Small intestine (tissue), 7 donors: ENCODE results near the gene CALHM6. TPM values are rescaled to one million over a fixed set of nuclear protein-coding genes. Genes with fewer than 3 reads are reported as not detected.
"Not testable (repeated sequence)": the region's sequence is repeated elsewhere in the genome, so short reads cannot be mapped to it uniquely, and the experiment has no call there.

Experiments
- DNase-seq, 2 donors: peaks; one replicate each; pipeline versions ENCODE4 v3.0.0 to v3.0.0-alpha.2; 2013
- FAIRE-seq: peaks from 2 replicates; lab custom pipeline; 2012; peaks lifted over from hg19 to GRCh38; lab: Jason Lieb, UNC
- H3K27ac ChIP-seq, 3 donors: one replicate each; pipeline ENCODE4 v1.5.1; 2013; ENCODE audit warnings: low read length in 2 of 3, mild to moderate bottlenecking in 2 of 3, control low read depth in 1 of 3, inconsistent platforms in 1 of 3, low read depth in 1 of 3, moderate library complexity in 1 of 3
- H3K27me3 ChIP-seq, 3 donors: one replicate each; pipeline ENCODE4 v1.6.1; 2013; ENCODE audit warnings: low read length in 3 of 3, inconsistent platforms in 1 of 3; ENCODE audit not compliant: control insufficient read depth in 3 of 3, insufficient read depth in 3 of 3
- H3K36me3 ChIP-seq, 3 donors: one replicate each; pipeline ENCODE4 v1.6.1; 2013; ENCODE audit warnings: low read length in 3 of 3, inconsistent platforms in 1 of 3, low read depth in 1 of 3, mild to moderate bottlenecking in 1 of 3, moderate library complexity in 1 of 3; ENCODE audit not compliant: control insufficient read depth in 3 of 3, insufficient read depth in 2 of 3
- H3K4me1 ChIP-seq, 3 donors: one replicate each; pipeline ENCODE4 v1.6.1; 2013; ENCODE audit warnings: low read length in 2 of 3, inconsistent platforms in 1 of 3, low read depth in 1 of 3, mild to moderate bottlenecking in 1 of 3, moderate library complexity in 1 of 3; ENCODE audit not compliant: control insufficient read depth in 3 of 3, insufficient read depth in 2 of 3
- H3K4me3 ChIP-seq, 3 donors: one replicate each; pipeline ENCODE4 v1.5.1; 2013; ENCODE audit warnings: low read length in 3 of 3, control low read depth in 1 of 3, inconsistent platforms in 1 of 3, low read depth in 1 of 3, mild to moderate bottlenecking in 1 of 3, moderate library complexity in 1 of 3
- H3K9me3 ChIP-seq, 2 donors: one replicate each; pipeline ENCODE4 v1.6.1; 2013; ENCODE audit warnings: low read depth in 1 of 2, low read length in 1 of 2; ENCODE audit not compliant: control insufficient read depth in 2 of 2, insufficient read depth in 1 of 2
- WGBS, 3 donors: extraction: QIAGEN DNeasy Blood & Tissue Kit; methylation state at CpG; one replicate each; pipeline ENCODE4 v1.1.7; 2013; 5-methylcytosine and 5-hydroxymethylcytosine counted together
- polyA plus RNA-seq, 4 donors: library from polyadenylated mRNA; stranded (reverse) in 3 of 4; unstranded in 1 of 4; fragments of 200-250 nt in 3 of 4; fragments of 120-200 nt in 1 of 4; gene quantifications; one replicate each; pipeline versions ENCODE4 v1.2.1 to v1.2.3, GENCODE V29; 2013
- donor health status: healthy with polysubstance abuse.
- donor health status: control.
- donor health status: control.
- donor health status: Bipolar disorder and iron deficiency.
- donor health status: healthy.

CALHM6 gene
- polyA plus RNA-seq, 4 donors, result 2.7 to 16.9 (median 9.3) TPM

- 68 to 77% (median 76%) methylated on average over 6 of the region's 6 CpGs for WGBS, 3 donors
- DNase-seq, result no peak
- no peak for FAIRE-seq
- H3K4me3 ChIP-seq, result no peak overlapping the region
- no peaks in the 10 kb centered on the region for H3K36me3 ChIP-seq
- H3K9me3 ChIP-seq, result no peaks in the 10 kb centered on the region
- no peaks in the 10 kb centered on the region for H3K27me3 ChIP-seq
- no peaks in the 10 kb centered on the region for H3K4me1 ChIP-seq
- H3K27ac ChIP-seq, result no peak overlapping the region
Measured at GRCh38 chr6:116492331-116493067, 31.3 kb downstream of the CALHM6 start.

- not testable (repeated sequence) for FAIRE-seq, H3K4me3 ChIP-seq, H3K27ac ChIP-seq, H3K36me3 ChIP-seq, H3K9me3 ChIP-seq, DNase-seq, H3K27me3 ChIP-seq, H3K4me1 ChIP-seq
- 93 to 100% (median 97%) methylated on average over 1 of the region's 1 CpG for WGBS, 3 donors
Measured at GRCh38 chr6:116495161-116495560, 34.0 kb downstream of the CALHM6 start.

DNA sequence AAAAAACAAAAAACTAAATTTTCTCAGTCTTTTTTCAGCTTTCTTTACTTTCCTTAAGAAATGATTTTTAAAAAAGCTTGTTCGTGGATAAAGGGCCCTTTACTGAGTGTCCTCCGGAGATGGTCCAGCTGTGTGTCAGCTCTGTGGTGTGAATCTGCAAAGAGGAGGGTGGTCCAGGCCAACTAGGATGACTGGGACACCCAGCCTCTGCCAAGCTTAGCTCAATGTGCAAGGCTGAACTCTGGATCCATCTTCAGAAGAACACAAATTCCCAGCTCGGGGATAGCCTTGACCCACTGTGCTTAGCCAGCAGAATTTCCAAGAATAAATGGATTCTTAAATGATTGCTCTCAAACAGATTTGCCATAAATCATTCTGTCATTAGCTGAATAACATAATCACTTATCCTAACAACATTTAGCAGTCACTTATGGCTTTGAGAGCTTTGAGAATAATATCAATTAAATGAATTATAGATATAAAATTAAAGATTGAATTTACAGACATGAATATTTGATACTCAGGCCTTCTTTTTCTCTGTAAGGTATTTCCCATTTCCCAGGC, 36.0 kb downstream of the CALHM6 start:
- H3K4me3 ChIP-seq, result no peak overlapping the region
- DNase-seq, result no peak
- 67 to 80% (median 75%) methylated on average over 3 of the region's 3 CpGs for WGBS, 3 donors
- H3K27me3 ChIP-seq, result no peaks in the 10 kb centered on the region
- H3K4me1 ChIP-seq, result peaks cover 0 to 3% (median 0%) of the 10 kb centered on the region in 3 donors
- no peak for FAIRE-seq
- H3K36me3 ChIP-seq, result no peaks in the 10 kb centered on the region
- no peaks in the 10 kb centered on the region for H3K9me3 ChIP-seq
- no peak overlapping the region for H3K27ac ChIP-seq

- Histone ChIP-seq H3K27ac (no peak overlapping the region), H3K36me3 (no peaks in the 10 kb centered on the region), H3K27me3 (no peaks in the 10 kb centered on the region), H3K4me3 (no peak overlapping the region), H3K9me3 (no peaks in the 10 kb centered on the region), H3K4me1 (peaks cover 0 to 3% (median 0%) of the 10 kb centered on the region in 3 donors)
- DNase-seq (peak in 1 of 2 donors; percentile 4), FAIRE-seq (no peak)
- WGBS, 3 donors, result 22 to 46% (median 42%) methylated on average over 9 of the region's 9 CpGs
Measured at GRCh38 chr6:116500969-116501433, 39.8 kb downstream of the CALHM6 start.

- DNase-seq (no peak), FAIRE-seq (no peak)
- no peaks in the 10 kb centered on the region for H3K4me1 ChIP-seq
- WGBS, 3 donors, result 80 to 89% (median 88%) methylated on average over 3 of the region's 3 CpGs
- no peak overlapping the region for H3K4me3 ChIP-seq
- no peaks in the 10 kb centered on the region for H3K36me3 ChIP-seq
- H3K9me3 ChIP-seq, result no peaks in the 10 kb centered on the region
- H3K27me3 ChIP-seq, result no peaks in the 10 kb centered on the region
- no peak overlapping the region for H3K27ac ChIP-seq
Measured at GRCh38 chr6:116507324-116507723, 46.1 kb downstream of the CALHM6 start.

- FAIRE-seq, result no peak
- no peak for DNase-seq
- Histone ChIP-seq H3K27me3 (no peaks in the 10 kb centered on the region), H3K9me3 (no peaks in the 10 kb centered on the region), H3K36me3 (no peaks in the 10 kb centered on the region), H3K4me1 (no peaks in the 10 kb centered on the region), H3K4me3 (no peak overlapping the region), H3K27ac (no peak overlapping the region)
Measured at GRCh38 chr6:116508527-116508926, 47.4 kb downstream of the CALHM6 start.

DNA sequence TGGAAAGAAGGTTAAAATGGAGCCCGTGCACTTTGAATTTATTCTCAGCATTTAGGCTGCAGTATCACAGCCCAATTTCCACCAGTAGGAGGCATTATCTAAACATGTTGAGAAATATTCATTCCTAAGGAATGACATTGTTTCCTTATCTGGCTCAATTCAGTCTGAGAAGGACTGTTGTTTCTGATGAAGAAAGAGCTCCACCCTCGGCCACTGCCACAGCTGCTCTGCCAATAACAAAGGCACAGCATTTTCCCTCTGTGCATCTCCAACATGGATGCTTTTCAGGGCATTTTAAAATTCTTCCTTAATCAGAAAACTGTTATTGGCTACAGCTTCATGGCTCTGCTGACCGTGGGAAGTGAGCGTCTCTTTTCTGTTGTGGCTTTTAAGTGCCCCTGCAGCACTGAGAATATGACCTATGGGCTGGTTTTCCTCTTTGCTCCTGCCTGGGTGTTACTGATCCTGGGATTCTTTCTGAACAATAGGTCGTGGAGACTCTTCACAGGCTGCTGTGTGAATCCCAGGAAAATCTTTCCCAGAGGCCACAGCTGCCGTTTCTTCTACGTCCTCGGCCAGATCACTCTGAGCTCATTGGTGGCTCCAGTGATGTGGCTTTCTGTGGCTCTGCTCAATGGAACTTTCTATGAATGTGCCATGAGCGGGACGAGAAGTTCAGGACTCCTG, 50.4 kb downstream of the CALHM6 start, which contains the start of gene CALHM5:
CALHM5 (plus strand) TSS at position 216 of the 687 bp plus-strand sequence; CDS start at position 274, 58 bp downstream.
- H3K27ac ChIP-seq, result peak within 1 kb of the TSS in 2 of 3 donors; percentile 50 to 94
- WGBS, 3 donors, result 46 to 56% (median 49%) methylated on average over 10 of the region's 10 CpGs

GRCh38 chr6:116512111-116512559, 51.0 kb downstream of the CALHM6 start:
- WGBS, 3 donors, result 39 to 64% (median 56%) methylated on average over 4 of the region's 4 CpGs

More for the DNA sequence above, 50.4 kb downstream of the CALHM6 start, which contains the start of gene CALHM5:
- peak within 1 kb of the TSS in 1 of 3 donors; percentile 14 for H3K4me3 ChIP-seq
- no peaks in the 10 kb centered on the region for H3K9me3 ChIP-seq
- FAIRE-seq (no peak), DNase-seq (peak; percentile 30 to 31)
- H3K4me1 ChIP-seq, result peaks cover 0 to 3% (median 0%) of the 10 kb centered on the region in 3 donors
- H3K27me3 ChIP-seq, result no peaks in the 10 kb centered on the region
- H3K36me3 ChIP-seq, result no peaks in the 10 kb centered on the region

More at GRCh38 chr6:116512111-116512559, 51.0 kb downstream of the CALHM6 start:
- H3K36me3 ChIP-seq, result no peaks in the 10 kb centered on the region
- H3K4me1 ChIP-seq, result peaks cover 0 to 3% (median 0%) of the 10 kb centered on the region in 3 donors
- no peaks in the 10 kb centered on the region for H3K9me3 ChIP-seq
- FAIRE-seq (no peak), DNase-seq (no peak)
- H3K4me3 ChIP-seq, result peak overlapping the region in 1 of 3 donors; percentile 14
- H3K27ac ChIP-seq, result peak overlapping the region in 2 of 3 donors; percentile 50 to 94
- H3K27me3 ChIP-seq, result no peaks in the 10 kb centered on the region
